GM12878 (cell line): ENCODE measurements around the gene GADL1. TPM values are rescaled to one million over a fixed set of nuclear protein-coding genes. Genes with fewer than 3 reads are reported as not detected.

Experiments used
- ATAC-seq: fragments of 200-7000 bp; cut with Tn5 transposase; 3 replicates; pipeline ENCODE4 v1.9.1; 2020; ENCODE audit warnings: mild to moderate bottlenecking, moderate library complexity
- BruUV-seq: library from RNA; stranded (reverse); fragments of 400-500 nt; replicated peaks from 2 replicates; lab custom pipeline; 2021; lab: Mats Ljungman, UMichigan
- CTCF ChIA-PET: fragments of 300-600 bp; sonication (Branson Sonifier 250); formaldehyde crosslinking; extraction: SDS; loops from one replicate; lab custom pipeline; 2021; ENCODE audit warnings: inconsistent platforms; lab: Yijun Ruan, JAX
- POLR2A ChIA-PET: fragments of 350-600 bp; formaldehyde crosslinking; extraction: SDS; loops from one replicate; lab custom pipeline; 2021; ENCODE audit warnings: inconsistent platforms; lab: Charles Lee
- RAD21 ChIA-PET: fragments of 300-600 bp; sonication (Branson Sonifier 250); formaldehyde crosslinking; loops from one replicate; lab custom pipeline; 2023; ENCODE audit warnings: antibody characterized with exemption; ENCODE audit not compliant: unreplicated experiment; lab: Charles Lee
- SMC1A ChIA-PET: fragments of 300-600 bp; sonication (Branson Sonifier 250); formaldehyde crosslinking; loops from one replicate; lab custom pipeline; 2023; ENCODE audit not compliant: unreplicated experiment, uncharacterized antibody; lab: Charles Lee
- DNase-seq: peaks from one replicate; pipeline ENCODE4 v3.0.0-alpha.2; 2011; ENCODE audit warnings: low read depth, low spot score
- FAIRE-seq: peaks from 3 replicates; lab custom pipeline; 2011; peaks lifted over from hg19 to GRCh38; lab: Jason Lieb, UNC
- H2AFZ ChIP-seq: 2 replicates; pipeline ENCODE4 v1.6.0; 2011; ENCODE audit warnings: low read depth, low read length, control low read depth; ENCODE audit not compliant: control insufficient read depth
- H3K27ac ChIP-seq: 2 replicates; pipeline ENCODE4 v1.5.1; 2011; ENCODE audit warnings: control low read depth; ENCODE audit not compliant: control insufficient read depth, insufficient read depth
- H3K27me3 ChIP-seq, 2 experiments: replicated peaks in 1 of 2; 2 replicates each; pipeline versions ENCODE4 v1.6.0 to v1.6.1; 2011; ENCODE audit warnings: low read length in 1 of 2; ENCODE audit not compliant: control insufficient read depth in 2 of 2, insufficient read depth in 2 of 2
- H3K36me3 ChIP-seq, 2 experiments: 2 replicates each; pipeline ENCODE4 v1.5.1; 2011; ENCODE audit warnings: low read length in 1 of 2; ENCODE audit not compliant: control insufficient read depth in 2 of 2, insufficient read depth in 2 of 2
- H3K4me1 ChIP-seq: 2 replicates; pipeline ENCODE4 v1.6.1; 2011; ENCODE audit warnings: mild to moderate bottlenecking, low read length, moderate library complexity, mixed read lengths; ENCODE audit not compliant: control insufficient read depth, insufficient read depth
- H3K4me2 ChIP-seq: 2 replicates; pipeline ENCODE4 v1.6.0; 2011; ENCODE audit warnings: control low read depth; ENCODE audit not compliant: control insufficient read depth, insufficient read depth
- H3K4me3 ChIP-seq: fragments of 200-600 bp; sonication (generic); 2 replicates; pipeline ENCODE4 v1.5.1; 2016
- H3K79me2 ChIP-seq: 2 replicates; pipeline ENCODE4 v1.6.0; 2011; ENCODE audit warnings: low read length; ENCODE audit not compliant: control insufficient read depth, insufficient read depth
- H3K9ac ChIP-seq: 2 replicates; pipeline ENCODE4 v1.8.0; 2011; ENCODE audit warnings: low read length, control low read depth, mixed read lengths; ENCODE audit not compliant: control insufficient read depth, insufficient read depth
- H3K9me3 ChIP-seq: replicated peaks from 3 replicates; pipeline ENCODE4 v1.5.1; 2011; ENCODE audit warnings: mild to moderate bottlenecking, low read length; ENCODE audit not compliant: control insufficient read depth, insufficient read depth
- H4K20me1 ChIP-seq: 2 replicates; pipeline ENCODE4 v1.6.0; 2011; ENCODE audit not compliant: control insufficient read depth, insufficient read depth
- CHD4 ChIP-seq: fragments of 200-600 bp; sonication (generic); IDR thresholded peaks from 2 replicates; pipeline ENCODE4 v1.6.1; 2016; ENCODE audit warnings: mild to moderate bottlenecking
- E4F1 ChIP-seq: fragments of 450-650 bp; IDR thresholded peaks from 2 replicates; pipeline ENCODE4 v1.6.1; 2018; ENCODE audit warnings: borderline replicate concordance, mild to moderate bottlenecking; ENCODE audit not compliant: partially characterized antibody
- FOXM1 ChIP-seq: IDR thresholded peaks from 2 replicates; pipeline ENCODE4 v1.6.1; 2012; ENCODE audit warnings: low read depth, mild to moderate bottlenecking, inconsistent platforms, low read length, moderate library complexity
- GABPA ChIP-seq: IDR thresholded peaks from 2 replicates; pipeline ENCODE4 v1.6.1; 2014; ENCODE audit warnings: antibody characterized with exemption, low read depth, mild to moderate bottlenecking, inconsistent platforms
- IKZF1 ChIP-seq: fragments of 450-650 bp; conservative IDR thresholded peaks from 2 replicates; pipeline ENCODE4 v1.6.1; 2017; ENCODE audit warnings: antibody characterized with exemption, mild to moderate bottlenecking
- KDM1A ChIP-seq: fragments of 200-600 bp; sonication (generic); IDR thresholded peaks from 2 replicates; pipeline ENCODE4 v1.6.1; 2016; ENCODE audit warnings: borderline replicate concordance
- MEF2B ChIP-seq: fragments of 450-650 bp; IDR thresholded peaks from 2 replicates; pipeline ENCODE4 v1.6.1; 2018; ENCODE audit warnings: mild to moderate bottlenecking, moderate library complexity; ENCODE audit not compliant: partially characterized antibody, poor library complexity, severe bottlenecking
- PAX8 ChIP-seq: fragments of 450-650 bp; IDR thresholded peaks from 2 replicates; pipeline ENCODE4 v1.6.1; 2017; ENCODE audit warnings: mild to moderate bottlenecking, moderate library complexity
- WRNIP1 ChIP-seq: IDR thresholded peaks from 2 replicates; pipeline ENCODE4 v1.6.1; 2011; ENCODE audit warnings: low read depth, low read length, improper control_type of control experiment, borderline replicate concordance
- ZBTB33 ChIP-seq: fragments of 450-650 bp; IDR thresholded peaks from 2 replicates; pipeline ENCODE4 v1.6.1; 2017; ENCODE audit warnings: mild to moderate bottlenecking
- ZNF687 ChIP-seq: fragments of 450-650 bp; IDR thresholded peaks from 2 replicates; pipeline ENCODE4 v1.6.1; 2017; ENCODE audit warnings: mild to moderate bottlenecking, moderate library complexity
- in situ Hi-C: fragments of 300-500 bp; cut with MboI; formaldehyde crosslinking; loops from 9 replicates; pipeline ENCODE4 v1.14.3; 2018; ENCODE audit warnings: mixed read lengths
- intact Hi-C: fragments of 100-400 bp; cut with micrococcal nuclease; formaldehyde crosslinking; loops from one replicate; pipeline ENCODE4 v1.14.2; 2022; ENCODE audit not compliant: unreplicated experiment
- polyA plus RNA-seq, 11 experiments: library from polyadenylated mRNA; depleted of rRNA in 4 of 11; unstranded in 6 of 11; stranded (reverse) in 5 of 11; fragments of >200 nt; fragmentation: Nextera tagmentation in 4 of 11; fragmentation: Illumina TruSeq in 1 of 11; extraction: Ambion mirVana in 4 of 11; extraction: Trizol in 1 of 11; gene quantifications; 1 replicate in 1 of 11; 2 replicates in 10 of 11; pipeline versions ENCODE4 v1.2.1 to v1.2.3, GENCODE V29; 2011 to 2016; ENCODE audit warnings: inconsistent platforms in 2 of 11, missing spikeins in 2 of 11, low read depth in 1 of 11
- total RNA-seq, 4 experiments: library from RNA; depleted of rRNA in 3 of 4; stranded (reverse); fragments of >200 nt in 3 of 4; fragmentation: Illumina TruSeq in 1 of 4; extraction: Trizol in 1 of 4; gene quantifications; 2 replicates each; pipeline versions ENCODE4 v1.2.1 to v1.2.3, GENCODE V29; 2013 to 2021
- TF ChIP-seq, protein P1 (sequence below): fragments of 450-650 bp; IDR thresholded peaks from 2 replicates; pipeline ENCODE4 v1.6.1; 2016; ENCODE audit warnings: mild to moderate bottlenecking, moderate library complexity, borderline replicate concordance

The GADL1 gene
- total and polyA plus RNA-seq, 10 of the 15 experiments (the other 5 are each of a cell fraction or from before 2014, with no cell fraction given): 0.04 TPM; not detected in 9

DNA sequence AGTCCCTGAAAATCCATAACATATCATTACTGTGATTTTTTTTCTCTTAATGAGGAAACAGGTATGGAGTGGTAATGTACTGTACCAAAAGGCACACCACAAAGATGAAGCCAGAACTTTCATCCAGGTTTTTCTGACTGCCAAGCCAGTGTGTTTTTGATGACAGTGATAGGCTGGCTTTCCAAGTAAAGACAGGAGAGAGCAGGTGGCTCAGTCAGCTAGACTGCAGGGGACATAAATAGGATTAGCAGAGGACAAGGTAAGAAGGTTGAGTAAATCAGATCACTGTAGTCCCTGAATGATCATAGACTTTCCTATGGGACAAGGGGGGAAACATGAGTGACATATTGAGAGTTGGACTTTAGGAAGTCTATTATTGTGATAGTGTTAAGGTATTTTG lies 127.9 kb downstream of the GADL1 start:
- BruUV-seq: no TSS peak
- TF ChIP-seq MEF2B: no peak
- no peak for TF ChIP-seq WRNIP1
- TF ChIP-seq FOXM1: no peak
- no peak for TF ChIP-seq ZBTB33
- TF ChIP-seq, protein P1, sequence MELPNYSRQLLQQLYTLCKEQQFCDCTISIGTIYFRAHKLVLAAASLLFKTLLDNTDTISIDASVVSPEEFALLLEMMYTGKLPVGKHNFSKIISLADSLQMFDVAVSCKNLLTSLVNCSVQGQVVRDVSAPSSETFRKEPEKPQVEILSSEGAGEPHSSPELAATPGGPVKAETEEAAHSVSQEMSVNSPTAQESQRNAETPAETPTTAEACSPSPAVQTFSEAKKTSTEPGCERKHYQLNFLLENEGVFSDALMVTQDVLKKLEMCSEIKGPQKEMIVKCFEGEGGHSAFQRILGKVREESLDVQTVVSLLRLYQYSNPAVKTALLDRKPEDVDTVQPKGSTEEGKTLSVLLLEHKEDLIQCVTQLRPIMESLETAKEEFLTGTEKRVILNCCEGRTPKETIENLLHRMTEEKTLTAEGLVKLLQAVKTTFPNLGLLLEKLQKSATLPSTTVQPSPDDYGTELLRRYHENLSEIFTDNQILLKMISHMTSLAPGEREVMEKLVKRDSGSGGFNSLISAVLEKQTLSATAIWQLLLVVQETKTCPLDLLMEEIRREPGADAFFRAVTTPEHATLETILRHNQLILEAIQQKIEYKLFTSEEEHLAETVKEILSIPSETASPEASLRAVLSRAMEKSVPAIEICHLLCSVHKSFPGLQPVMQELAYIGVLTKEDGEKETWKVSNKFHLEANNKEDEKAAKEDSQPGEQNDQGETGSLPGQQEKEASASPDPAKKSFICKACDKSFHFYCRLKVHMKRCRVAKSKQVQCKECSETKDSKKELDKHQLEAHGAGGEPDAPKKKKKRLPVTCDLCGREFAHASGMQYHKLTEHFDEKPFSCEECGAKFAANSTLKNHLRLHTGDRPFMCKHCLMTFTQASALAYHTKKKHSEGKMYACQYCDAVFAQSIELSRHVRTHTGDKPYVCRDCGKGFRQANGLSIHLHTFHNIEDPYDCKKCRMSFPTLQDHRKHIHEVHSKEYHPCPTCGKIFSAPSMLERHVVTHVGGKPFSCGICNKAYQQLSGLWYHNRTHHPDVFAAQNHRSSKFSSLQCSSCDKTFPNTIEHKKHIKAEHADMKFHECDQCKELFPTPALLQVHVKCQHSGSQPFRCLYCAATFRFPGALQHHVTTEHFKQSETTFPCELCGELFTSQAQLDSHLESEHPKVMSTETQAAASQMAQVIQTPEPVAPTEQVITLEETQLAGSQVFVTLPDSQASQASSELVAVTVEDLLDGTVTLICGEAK: no peak
- no peak for TF ChIP-seq KDM1A
- no peak for TF ChIP-seq E4F1
- TF ChIP-seq ZNF687: no peak
- no peak for TF ChIP-seq GABPA
- no peak for TF ChIP-seq PAX8
- TF ChIP-seq IKZF1: no peak
- no peak for TF ChIP-seq CHD4

More for the DNA sequence above, 127.9 kb downstream of the GADL1 start:
- FAIRE-seq: no peak
- ChIA-PET SMC1A (interaction anchor here (0.6 kb wide), 1 partner anchor 108 kb away, joined by 3 read pairs; no protein-coding TSS in a partner anchor), RAD21 (no interaction called here), POLR2A (no interaction called here), CTCF (no interaction called here)
- H3K9me3 ChIP-seq: no peaks in the 10 kb centered on the region
- H3K36me3 ChIP-seq: no peaks in the 10 kb centered on the region
- intact Hi-C loops: loop anchor here (5.0 to 10.0 kb wide), 2 partner anchors 722 to 766 kb away; partner anchors contain the start of gene STT3B
- no peak overlapping the region for H3K4me3 ChIP-seq
- no peak overlapping the region for H3K27ac ChIP-seq
- no peak for ATAC-seq
- no peaks in the 10 kb centered on the region for H3K79me2 ChIP-seq
- no peak overlapping the region for H3K9ac ChIP-seq
- no peak overlapping the region for H2AFZ ChIP-seq
- H3K27me3 ChIP-seq: no peaks in the 10 kb centered on the region; a peak in 2 of 4 replicates
- H4K20me1 ChIP-seq: no peaks in the 10 kb centered on the region
- no peaks in the 10 kb centered on the region for H3K4me1 ChIP-seq
- no peak overlapping the region for H3K4me2 ChIP-seq
- DNase-seq: no peak
- in situ Hi-C loops: loop anchor here (5.0 kb wide), 1 partner anchor 366 kb away; no protein-coding TSS in a partner anchor
